ENCODE data around the gene SLC41A2.

- no peak for TF ChIP-seq CTCF (IDR thresholded peaks at IDR 0.05)
- no peak for TF ChIP-seq POLR2A (IDR thresholded peaks at IDR 0.05)
Measured at GRCh38 chr12:104960464-104960863, 2.4 kb upstream of the SLC41A2 start.

Measured in testis (tissue), 2 donors.